HG03558 (cell line): ENCODE measurements around the gene DOCK3.

Experiments
- ATAC-seq: cut with Tn5 transposase; IDR thresholded peaks from one replicate; pipeline ENCODE4 v1.9.1; 2021; ENCODE audit warnings: moderate number of reproducible peaks; ENCODE audit not compliant: unreplicated experiment; ENCODE audit errors: extremely low read depth

DOCK3 gene

GRCh38 chr3:50674349-50675178 lies at the start of gene DOCK3:
DOCK3 (plus strand) TSS chr3:50674927; CDS start chr3:50675264, 337 bp downstream.
- no peak for ATAC-seq

GRCh38 chr3:50625231-50626182 lies 49.2 kb upstream of the DOCK3 start:
- no peak for ATAC-seq

GRCh38 chr3:50626401-50626800 lies 48.3 kb upstream of the DOCK3 start:
- no peak for ATAC-seq

DNA sequence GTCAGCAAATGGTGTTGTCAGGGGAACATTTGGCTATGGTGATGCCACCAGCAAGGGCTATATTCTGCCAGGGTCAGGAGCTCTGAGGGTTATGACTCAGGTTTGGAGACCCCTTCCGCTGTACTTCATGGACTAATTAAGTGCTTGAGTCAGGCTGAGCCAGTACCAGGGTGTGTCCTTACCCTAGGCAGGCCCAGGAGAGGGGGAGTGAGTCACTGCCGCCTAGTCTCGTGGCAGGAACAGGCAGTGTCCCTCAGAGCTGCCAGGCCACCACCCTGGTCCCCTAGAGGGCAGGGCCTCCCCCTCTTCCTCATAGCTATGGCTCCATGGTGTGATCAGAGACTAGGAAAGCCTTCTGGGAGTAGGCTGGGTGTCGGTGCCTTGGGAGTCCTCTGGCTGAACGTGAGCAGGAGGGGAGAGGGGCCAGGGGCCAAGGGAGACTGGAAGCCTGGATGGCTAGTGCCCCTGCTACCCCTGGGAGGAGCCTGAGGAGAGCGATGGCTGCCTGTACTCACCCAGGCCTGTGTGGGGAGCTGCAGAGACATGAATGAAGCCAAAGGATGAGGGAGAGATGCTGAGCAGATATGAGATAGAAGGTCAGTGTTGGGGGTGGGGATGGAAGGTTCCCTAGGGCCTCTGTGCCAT lies 47.2 kb upstream of the DOCK3 start:
- no peak for ATAC-seq

DNA sequence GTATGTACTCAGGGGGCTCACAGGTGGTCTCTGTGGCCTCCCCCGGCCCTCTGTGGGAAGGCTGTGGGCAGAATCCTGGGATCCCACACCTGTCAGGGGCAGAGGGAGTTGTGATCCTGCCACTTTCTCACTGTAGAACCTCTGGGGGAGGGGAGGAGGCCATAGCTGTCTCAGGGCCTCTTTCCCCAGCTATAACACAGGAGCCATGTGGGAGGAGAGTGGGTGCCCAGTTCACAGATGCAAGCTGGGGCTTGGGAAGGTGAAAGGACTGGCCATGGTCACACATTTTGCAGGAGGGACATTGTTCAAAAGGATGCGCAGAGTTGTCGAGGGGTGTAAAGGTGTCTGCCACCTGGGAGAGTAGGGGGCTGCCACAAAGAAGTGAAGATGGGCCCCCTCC lies 46.1 kb upstream of the DOCK3 start:
- no peak for ATAC-seq

GRCh38 chr3:50630394-50630793 lies 44.3 kb upstream of the DOCK3 start:
- no peak for ATAC-seq

GRCh38 chr3:50630877-50631276 lies 43.9 kb upstream of the DOCK3 start:
- no peak for ATAC-seq

- no peak for ATAC-seq
Observed at GRCh38 chr3:50632450-50632849, 42.3 kb upstream of the DOCK3 start.

DNA sequence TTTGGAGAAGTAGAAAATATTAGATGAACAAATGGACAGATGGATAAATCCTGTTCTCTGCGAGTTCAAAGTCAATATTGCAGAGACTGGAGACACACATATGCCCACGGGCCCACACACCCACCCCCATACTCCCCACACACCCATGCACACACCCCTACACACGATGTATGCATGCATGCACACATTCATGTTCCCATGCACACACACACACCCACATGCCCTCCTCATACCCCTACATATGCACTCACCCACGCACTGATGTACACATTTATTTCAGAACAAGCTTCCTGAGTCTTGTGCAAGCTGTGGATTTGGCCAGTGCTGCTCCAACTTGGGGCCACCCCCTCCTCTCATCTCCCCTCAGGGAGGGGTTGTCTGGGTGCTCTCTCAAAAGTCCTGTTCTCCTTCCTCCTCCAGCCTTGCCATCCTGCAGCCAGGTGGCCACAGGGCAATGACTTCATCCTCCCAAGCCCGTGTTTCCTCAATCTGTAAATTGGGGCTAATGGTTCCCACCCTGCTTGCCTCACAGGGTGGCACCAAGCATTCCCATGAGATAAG lies 41.4 kb upstream of the DOCK3 start:
- no peak for ATAC-seq

GRCh38 chr3:50635066-50635465 lies 39.7 kb upstream of the DOCK3 start:
- ATAC-seq = no peak

DNA sequence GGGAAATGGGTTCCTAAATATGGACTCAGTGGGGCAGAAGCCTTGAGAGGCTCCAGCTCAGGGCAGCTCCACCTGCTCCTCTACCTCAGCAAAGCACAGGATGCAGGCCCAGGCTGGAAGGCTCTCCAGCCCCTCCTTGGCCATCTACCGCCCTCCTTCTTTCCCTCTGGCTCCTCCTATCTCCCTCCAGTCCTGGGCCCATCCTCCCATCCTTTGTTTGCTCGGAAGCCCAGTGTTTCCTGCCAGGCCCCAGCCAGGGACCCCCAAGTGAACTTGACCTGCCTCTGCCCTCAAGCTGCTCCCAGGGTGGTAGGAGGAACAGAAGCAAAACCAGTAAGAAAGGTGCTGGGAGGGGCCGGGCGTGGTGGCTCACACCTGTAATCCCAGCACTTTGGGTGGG lies 37.7 kb upstream of the DOCK3 start:
- ATAC-seq = no peak

DNA sequence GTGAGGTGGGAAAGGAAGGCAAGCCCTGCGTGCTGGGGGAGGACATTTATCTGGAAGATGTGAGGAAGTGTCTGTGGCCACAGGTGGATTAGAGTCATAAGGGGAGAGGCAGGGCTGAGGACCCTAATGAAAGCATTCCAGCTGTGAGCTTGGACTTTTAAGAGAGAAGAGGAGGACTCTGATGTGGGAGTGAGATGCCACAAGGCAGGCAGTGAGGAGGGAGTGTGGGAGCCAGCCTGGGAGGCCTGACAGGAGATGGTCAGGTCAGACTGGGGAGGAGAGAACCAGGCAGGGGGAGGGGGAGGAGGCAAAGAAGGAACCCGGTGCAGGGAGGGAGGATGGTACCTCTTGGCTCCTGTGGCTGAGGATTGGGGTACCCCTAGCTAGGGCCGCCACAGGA lies 36.8 kb upstream of the DOCK3 start:
- no peak for ATAC-seq

GRCh38 chr3:50639055-50639494 lies 35.7 kb upstream of the DOCK3 start:
- ATAC-seq = no peak

- ATAC-seq = no peak
Observed at GRCh38 chr3:50642382-50642781, 32.3 kb upstream of the DOCK3 start.

- ATAC-seq = no peak
Observed at GRCh38 chr3:50644561-50644960, 30.2 kb upstream of the DOCK3 start.

- no peak for ATAC-seq
Observed at GRCh38 chr3:50645378-50645777, 29.3 kb upstream of the DOCK3 start.

- no peak for ATAC-seq
Observed at GRCh38 chr3:50648313-50648712, 26.4 kb upstream of the DOCK3 start.

GRCh38 chr3:50648944-50649343 lies 25.8 kb upstream of the DOCK3 start:
- ATAC-seq = no peak

- ATAC-seq = no peak
Observed at GRCh38 chr3:50649451-50649931, 25.2 kb upstream of the DOCK3 start.

GRCh38 chr3:50650018-50650417 lies 24.7 kb upstream of the DOCK3 start:
- ATAC-seq = no peak
